Chondrocyte (in vitro differentiated cells): ENCODE measurements around the gene SLC35G2. TPM values are rescaled to one million over a fixed set of nuclear protein-coding genes. Genes with fewer than 3 reads are reported as not detected.
A peak's percentile ranks its signal among the peaks of the same experiment; 100 is the strongest.

ENCODE experiments used
- DNase-seq: peaks from one replicate; pipeline ENCODE4 v3.0.0; 2021; ENCODE audit warnings: mixed read lengths, low spot score
- H3K27ac Mint-ChIP-seq: one replicate; pipeline ENCODE4 v1.8.0; 2021; ENCODE audit warnings: mild to moderate bottlenecking, moderate library complexity, mixed read lengths; ENCODE audit not compliant: unreplicated experiment
- H3K27me3 Mint-ChIP-seq: 2 replicates; pipeline ENCODE4 v1.8.0; 2021; ENCODE audit warnings: low read depth, mixed read lengths
- H3K36me3 Mint-ChIP-seq: 2 replicates; pipeline ENCODE4 v1.8.0; 2021; ENCODE audit warnings: low read depth, mixed read lengths
- H3K4me1 Mint-ChIP-seq: 2 replicates; pipeline ENCODE4 v1.8.0; 2021; ENCODE audit warnings: low read depth, mild to moderate bottlenecking, mixed read lengths
- H3K4me3 Mint-ChIP-seq: one replicate; pipeline ENCODE4 v1.8.0; 2021; ENCODE audit warnings: mild to moderate bottlenecking, moderate library complexity, mixed read lengths; ENCODE audit not compliant: unreplicated experiment
- H3K9me3 Mint-ChIP-seq: 2 replicates; pipeline ENCODE4 v1.8.0; 2021; ENCODE audit warnings: low read depth, mixed read lengths
- CTCF ChIP-seq: fragments of 200-600 bp; sonication (generic); IDR thresholded peaks from 2 replicates; pipeline ENCODE4 v1.5.0; 2021; ENCODE audit warnings: antibody characterized with exemption, mild to moderate bottlenecking, moderate library complexity
- total RNA-seq: library from RNA; stranded (reverse); gene quantifications from 3 replicates; pipeline ENCODE4 v1.2.1, GENCODE V29; 2021

Gene SLC35G2
- total RNA-seq, 1 donor from 2014 or later, result 3.8 TPM

- no peaks in the 10 kb centered on the region for H3K27me3 Mint-ChIP-seq
- H3K4me1 Mint-ChIP-seq, result peaks cover 38% of the 10 kb centered on the region
- no peak overlapping the region for H3K27ac Mint-ChIP-seq
- H3K36me3 Mint-ChIP-seq, result no peaks in the 10 kb centered on the region
- H3K9me3 Mint-ChIP-seq, result no peaks in the 10 kb centered on the region
- no peak overlapping the region for H3K4me3 Mint-ChIP-seq
- no peak for DNase-seq
- no peak for TF ChIP-seq CTCF
These were observed 16.3 kb downstream of the SLC35G2 start for GRCh38 chr3:136835089-136835812.

- peak overlapping the region; percentile 8 for H3K27ac Mint-ChIP-seq
- no peaks in the 10 kb centered on the region for H3K9me3 Mint-ChIP-seq
- no peak for DNase-seq
- H3K4me1 Mint-ChIP-seq, result peaks cover 38% of the 10 kb centered on the region
- H3K27me3 Mint-ChIP-seq, result no peaks in the 10 kb centered on the region
- H3K36me3 Mint-ChIP-seq, result no peaks in the 10 kb centered on the region
- no peak overlapping the region for H3K4me3 Mint-ChIP-seq
- no peak for TF ChIP-seq CTCF
These were observed 17.0 kb downstream of the SLC35G2 start for GRCh38 chr3:136835813-136836510.

- DNase-seq, result no peak
- H3K27me3 Mint-ChIP-seq, result no peaks in the 10 kb centered on the region
- no peak overlapping the region for H3K27ac Mint-ChIP-seq
- no peaks in the 10 kb centered on the region for H3K9me3 Mint-ChIP-seq
- H3K4me3 Mint-ChIP-seq, result no peak overlapping the region
- TF ChIP-seq CTCF, result no peak
- no peaks in the 10 kb centered on the region for H3K36me3 Mint-ChIP-seq
- peaks cover 38% of the 10 kb centered on the region for H3K4me1 Mint-ChIP-seq
These were observed 17.7 kb downstream of the SLC35G2 start for GRCh38 chr3:136836511-136837156.

DNA sequence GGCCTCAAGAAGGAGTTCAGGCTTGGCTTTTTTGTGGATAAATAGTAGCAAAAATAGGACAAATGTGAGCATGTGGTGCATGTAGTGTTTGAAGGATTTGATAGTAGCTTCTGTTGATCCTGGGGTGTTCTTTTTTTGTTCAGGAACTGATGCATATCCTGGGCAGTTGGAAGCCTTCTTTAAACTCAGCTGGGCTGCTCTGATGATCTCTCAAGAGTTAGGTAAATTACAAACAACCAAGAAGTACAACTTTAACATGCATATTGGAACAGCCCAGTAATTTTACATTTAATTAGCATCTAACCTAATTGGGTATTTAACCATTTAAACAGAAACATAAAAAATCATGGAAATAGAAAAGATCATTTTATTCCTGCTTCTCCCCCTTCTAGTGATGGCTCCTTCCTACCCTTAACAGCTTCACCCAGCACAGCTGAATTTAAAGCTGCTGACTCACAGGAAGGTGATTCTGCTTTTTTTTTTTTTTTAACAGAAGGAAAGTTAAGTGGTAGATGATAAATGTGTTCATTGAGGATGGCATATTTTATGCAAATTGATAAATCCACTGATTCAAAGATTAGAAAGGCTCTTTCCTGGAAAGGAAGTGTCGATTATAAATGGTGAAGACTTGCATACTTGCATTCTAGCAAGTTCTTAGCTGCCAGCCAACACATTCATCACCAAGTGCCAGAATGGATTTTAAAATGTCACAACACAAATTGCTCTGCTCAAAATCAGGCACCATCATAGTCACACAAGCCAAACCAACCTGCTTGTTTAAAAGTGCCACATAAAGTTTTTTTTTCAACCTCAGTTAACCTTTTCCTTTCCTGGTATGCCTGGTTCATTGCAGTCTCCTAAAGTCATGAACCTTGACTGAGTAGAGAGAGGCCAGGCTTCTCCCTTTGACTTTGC lies 20.0 kb downstream of the SLC35G2 start:
- no peak for DNase-seq
- H3K36me3 Mint-ChIP-seq, result peaks cover 5% of the 10 kb centered on the region

More for the DNA sequence above, 20.0 kb downstream of the SLC35G2 start:
- H3K27me3 Mint-ChIP-seq, result no peaks in the 10 kb centered on the region
- no peak overlapping the region for H3K4me3 Mint-ChIP-seq
- peaks cover 38% of the 10 kb centered on the region for H3K4me1 Mint-ChIP-seq
- H3K27ac Mint-ChIP-seq, result peak overlapping the region; percentile 33
- no peak for TF ChIP-seq CTCF
- H3K9me3 Mint-ChIP-seq, result no peaks in the 10 kb centered on the region
